Activated gamma-delta T cell (primary cell): ENCODE measurements around the gene SNX13.
"Not testable (repeated sequence)": the region's sequence is repeated elsewhere in the genome, so short reads cannot be mapped to it uniquely, and the experiment has no call there.

Experiments used
- DNase-seq: peaks from one replicate; lab custom pipeline; 2025; lab: John Stamatoyannopoulos, UW

Gene SNX13

DNA sequence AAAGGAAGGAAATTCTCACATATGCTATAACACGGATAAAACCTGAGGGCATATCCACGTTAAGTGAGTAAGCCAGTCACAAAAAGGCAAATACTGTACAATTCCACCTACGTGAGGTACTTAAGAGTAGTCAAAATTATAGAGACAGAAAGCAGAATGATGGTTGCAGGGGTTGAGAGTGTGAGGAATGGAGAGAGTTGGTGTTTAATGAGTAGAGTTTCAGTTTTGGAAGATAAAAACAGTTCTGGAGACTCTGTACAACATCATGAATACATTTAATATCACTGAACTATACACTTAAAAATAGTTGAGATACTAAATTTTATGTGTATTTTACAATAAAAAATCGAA is 95.1 kb downstream of the SNX13 start:
- no peak for DNase-seq

DNA sequence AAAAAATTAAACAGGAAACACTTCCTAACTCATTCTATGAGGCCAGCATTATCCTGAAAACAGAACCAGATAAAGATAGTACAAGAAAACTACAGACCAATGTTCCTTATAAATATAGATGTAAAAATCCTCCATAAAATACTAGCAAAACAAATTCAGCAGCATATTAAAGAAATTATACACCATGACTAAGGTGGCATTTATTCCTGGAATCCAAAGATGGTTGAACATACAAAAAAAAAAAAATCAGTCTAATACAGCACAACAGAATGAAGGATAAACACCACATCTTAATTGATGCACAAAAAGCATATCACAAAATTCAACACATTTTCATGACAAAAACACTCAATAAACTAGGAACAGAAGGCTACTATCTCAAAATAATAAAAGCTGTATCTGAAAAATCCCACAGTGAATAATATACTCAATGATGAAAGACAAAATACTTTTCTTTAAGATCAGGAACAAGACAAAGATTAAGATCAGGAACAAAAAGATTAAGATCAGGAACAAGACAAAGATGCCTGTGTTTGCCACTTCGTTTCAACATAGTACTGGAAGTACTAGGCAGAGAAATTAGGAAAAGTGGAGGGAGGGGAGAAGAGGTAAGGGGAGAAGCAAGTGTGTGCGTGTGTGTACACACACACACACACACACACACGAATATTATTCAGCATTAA is 95.6 kb downstream of the SNX13 start:
- DNase-seq, result no peak

- no peak for DNase-seq
Measured at GRCh38 chr7:17844022-17844421, 96.3 kb downstream of the SNX13 start.

DNA sequence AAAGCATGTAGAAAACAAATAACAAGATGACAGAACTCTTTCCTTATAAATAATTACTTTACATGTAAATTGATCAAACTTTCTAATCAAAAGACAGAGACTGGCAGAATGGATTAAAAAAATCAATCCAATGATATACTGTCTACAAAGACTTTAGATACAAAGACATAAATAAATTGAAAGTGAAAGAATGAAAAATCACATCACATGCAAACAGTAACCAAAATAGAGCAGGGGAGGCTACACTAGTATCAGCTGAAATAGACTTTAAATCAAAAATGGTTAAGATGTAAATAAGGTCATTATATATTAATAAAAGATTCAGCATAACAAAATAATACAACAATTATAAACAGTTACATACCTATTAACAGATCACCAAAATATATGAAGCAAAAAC is 97.3 kb downstream of the SNX13 start:
- no peak for DNase-seq

DNA sequence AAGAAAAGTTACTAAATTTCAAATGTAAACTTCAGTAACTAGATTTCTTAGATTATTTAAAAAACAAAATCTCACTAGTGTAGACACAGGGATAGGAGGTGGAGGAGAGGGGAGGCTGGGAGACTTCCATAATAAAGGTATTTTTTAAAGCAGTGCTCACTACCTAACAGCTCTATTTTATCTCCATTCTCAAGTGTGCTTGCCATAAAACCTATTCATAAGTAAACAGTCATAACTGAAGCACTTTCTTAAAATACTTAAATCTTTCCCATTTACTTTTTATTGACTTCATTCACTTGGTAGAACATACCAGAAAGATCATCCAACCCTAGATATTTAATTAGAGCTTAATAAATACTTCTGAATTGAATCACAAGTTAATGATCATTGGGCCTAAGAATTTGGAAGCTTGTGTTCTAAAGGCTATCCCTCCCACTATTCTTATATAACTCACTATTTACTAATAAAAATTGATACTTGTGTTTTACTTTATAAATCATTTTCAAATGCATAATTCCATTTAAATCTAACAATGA is 107.4 kb downstream of the SNX13 start:
- DNase-seq, result no peak

GRCh38 chr7:17832242-17832641 is 108.1 kb downstream of the SNX13 start:
- DNase-seq, result no peak

- DNase-seq, result no peak
Measured at GRCh38 chr7:17830206-17830605, 110.1 kb downstream of the SNX13 start.

GRCh38 chr7:17829001-17829400 is 111.3 kb downstream of the SNX13 start:
- DNase-seq, result no peak

- DNase-seq, result no peak
Measured at GRCh38 chr7:17822547-17823173, 117.6 kb downstream of the SNX13 start.

- no peak for DNase-seq
Measured at GRCh38 chr7:17816903-17817302, 123.4 kb downstream of the SNX13 start.

- DNase-seq, result no peak
Measured at GRCh38 chr7:17815318-17815717, 125.0 kb downstream of the SNX13 start.

GRCh38 chr7:17814058-17814457 is 126.2 kb downstream of the SNX13 start:
- DNase-seq, result no peak

GRCh38 chr7:17809215-17809614 is 131.1 kb downstream of the SNX13 start:
- not testable (repeated sequence) for DNase-seq

DNA sequence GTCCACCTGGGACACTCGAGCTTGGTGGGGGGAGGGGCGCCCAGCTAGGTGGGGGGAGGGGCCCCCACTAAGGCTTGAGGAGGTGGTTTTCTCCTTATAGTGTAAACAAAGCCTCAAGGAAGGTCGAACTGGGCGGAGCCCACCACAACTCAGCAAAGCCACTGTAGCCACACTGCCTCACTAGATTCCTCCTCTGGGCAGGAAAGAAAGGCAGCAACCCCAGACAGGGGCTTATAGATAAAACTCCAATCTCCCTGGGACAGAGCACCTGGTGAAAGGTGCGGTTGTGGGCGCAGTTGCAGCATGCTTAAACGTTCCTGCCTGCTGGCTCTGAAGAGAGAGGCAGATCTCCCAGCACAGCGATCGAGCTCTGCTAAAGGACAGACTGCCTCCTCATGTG is 133.1 kb downstream of the SNX13 start:
- no peak for DNase-seq

GRCh38 chr7:17806631-17807030 is 133.7 kb downstream of the SNX13 start:
- DNase-seq, result no peak

DNA sequence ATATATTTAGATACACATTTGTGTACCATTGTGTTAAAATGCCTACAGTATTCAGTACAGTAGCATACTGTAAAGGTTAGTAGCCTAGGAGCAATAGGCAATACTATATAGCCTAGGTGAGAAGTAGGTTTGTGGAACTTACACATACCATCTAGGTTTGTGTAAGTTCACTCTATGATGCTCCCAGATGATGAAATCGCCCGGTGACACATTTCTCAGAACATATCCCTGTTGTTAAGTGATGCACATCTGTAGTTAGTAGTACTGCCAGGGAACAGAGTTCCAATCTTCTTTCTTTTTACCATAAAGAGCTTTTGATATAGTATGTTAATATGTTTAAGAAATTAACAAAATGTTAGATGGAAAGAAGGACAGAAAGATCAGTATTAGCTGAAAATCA is 138.2 kb downstream of the SNX13 start:
- no peak for DNase-seq

DNA sequence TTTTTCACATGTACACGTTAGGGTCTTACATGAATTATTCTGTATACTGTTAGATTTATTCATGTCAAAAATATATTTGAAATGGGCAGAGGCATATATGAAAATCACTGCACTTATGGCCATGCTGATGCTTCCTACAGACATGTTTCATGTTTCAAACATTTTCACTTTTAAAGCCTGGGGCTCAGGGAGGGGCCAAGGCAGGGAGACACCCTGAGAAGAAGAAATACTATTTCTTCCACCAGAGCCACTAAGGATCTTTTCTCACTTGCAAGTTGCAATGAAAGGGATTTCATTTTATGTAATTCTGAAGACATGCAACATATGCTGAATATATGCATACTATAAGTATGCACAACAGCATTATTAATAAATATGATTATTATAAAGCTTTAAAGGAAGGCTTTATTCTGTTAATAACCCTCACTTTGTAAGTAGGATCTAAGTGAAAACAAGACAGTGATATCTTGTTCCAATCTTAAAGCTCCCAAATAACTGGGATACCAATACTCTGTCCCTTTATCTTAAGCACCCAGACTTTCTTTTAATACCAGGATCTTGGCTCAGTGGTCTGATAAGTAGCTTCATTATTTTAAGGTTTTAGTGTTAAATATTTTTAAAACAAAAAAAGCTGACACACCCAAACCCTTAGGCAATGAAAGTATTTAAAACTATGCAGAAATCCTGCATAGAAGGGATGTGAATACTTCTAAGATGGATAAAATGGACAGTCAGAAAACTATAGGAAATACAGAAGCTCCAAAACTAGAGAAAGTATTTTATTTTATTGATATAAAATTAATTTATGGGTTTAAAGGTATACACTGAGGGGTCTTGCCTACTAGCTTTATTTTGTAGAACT is 148.0 kb downstream of the SNX13 start:
- DNase-seq, result no peak

GRCh38 chr7:17787257-17787656 is 153.0 kb downstream of the SNX13 start:
- no peak for DNase-seq

DNA sequence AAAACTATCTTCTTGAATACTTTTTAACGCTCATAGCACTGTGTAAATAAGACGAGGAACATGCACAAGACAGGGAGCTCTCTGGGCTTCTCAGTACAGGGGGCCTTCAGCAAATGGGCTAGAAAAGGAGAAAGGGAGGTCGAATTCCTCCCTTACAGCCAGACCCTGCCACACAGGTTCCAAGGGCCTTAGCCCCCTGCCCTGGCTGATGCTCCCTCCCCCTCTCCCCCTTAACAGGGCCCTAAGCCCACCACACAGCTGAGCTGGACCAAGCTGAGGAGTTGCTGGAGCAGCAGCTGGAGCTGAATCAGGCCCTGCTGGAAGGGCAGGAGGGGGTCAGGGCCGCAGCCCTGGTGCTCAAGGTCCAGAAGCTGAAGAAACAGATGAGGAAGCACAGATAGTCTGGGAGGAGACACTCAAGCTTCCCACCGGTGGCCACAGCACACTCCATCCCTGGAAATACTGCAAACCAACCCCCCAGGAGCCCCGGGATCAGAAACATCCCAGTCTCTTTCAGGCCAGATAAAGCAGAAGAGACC is 153.9 kb downstream of the SNX13 start:
- DNase-seq, result no peak

GRCh38 chr7:17782216-17782549 is 158.1 kb downstream of the SNX13 start:
- no peak for DNase-seq

DNA sequence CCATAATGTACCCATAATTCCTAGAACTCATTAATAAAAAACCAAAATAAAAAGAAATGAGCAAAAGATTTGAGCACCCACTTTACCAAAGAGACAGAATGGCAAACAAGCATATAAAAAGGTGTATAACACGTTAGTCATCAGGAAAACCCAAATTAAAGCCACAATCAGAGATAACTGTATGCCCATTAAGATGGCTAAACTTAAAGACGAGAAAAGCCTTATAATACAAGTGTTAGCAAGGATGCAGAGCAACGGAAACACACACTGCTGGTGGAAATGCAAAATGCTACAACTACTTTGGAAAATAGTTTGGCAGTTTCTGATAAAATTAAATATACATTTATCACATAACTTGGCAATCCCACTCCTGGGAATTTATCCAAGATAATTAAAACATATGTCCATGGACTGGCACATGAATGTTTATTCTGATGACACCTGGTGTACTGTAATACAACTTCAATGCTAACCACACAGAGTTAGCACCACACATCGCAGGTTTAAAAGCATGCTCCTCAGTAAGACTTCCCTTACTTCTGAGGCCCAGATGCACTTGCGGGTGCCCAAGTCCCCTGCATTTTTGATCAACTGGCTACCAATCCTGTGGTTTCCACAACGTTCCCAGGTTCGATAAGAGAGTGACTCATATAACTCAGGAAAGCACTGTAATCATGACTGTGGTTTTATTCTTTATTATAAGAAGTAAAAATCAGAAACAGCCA is 158.6 kb downstream of the SNX13 start:
- no peak for DNase-seq

- DNase-seq, result no peak
Measured at GRCh38 chr7:17779381-17779780, 160.9 kb downstream of the SNX13 start.
